Measurements from ENCODE around the gene VTI1A. TPM values are rescaled to one million over a fixed set of nuclear protein-coding genes. Genes with fewer than 3 reads are reported as not detected.

The VTI1A gene
- total RNA-seq, 1 donor from 2014 or later, result 29.7 TPM

GRCh38 chr10:112564337-112564736, 117.3 kb downstream of the VTI1A start:
- intact Hi-C loops (cut with DNase I), result no loop called here
- Histone ChIP-seq H3K9me3 (no peaks in the 10 kb centered on the region), H3K4me1 (no peaks in the 10 kb centered on the region), H3K27me3 (no peaks in the 10 kb centered on the region), H3K36me3 (no peaks in the 10 kb centered on the region), H3K4me3 (no peak overlapping the region), H3K27ac (no peak overlapping the region)
- no peak for DNase-seq
- ATAC-seq, result no peak
- TF ChIP-seq CTCF (IDR thresholded peaks at IDR 0.05), result no peak

GRCh38 chr10:112565434-112566053, 118.5 kb downstream of the VTI1A start:
- Histone ChIP-seq H3K4me1 (no peaks in the 10 kb centered on the region), H3K27ac (no peak overlapping the region), H3K9me3 (no peaks in the 10 kb centered on the region), H3K27me3 (no peaks in the 10 kb centered on the region), H3K4me3 (no peak overlapping the region), H3K36me3 (no peaks in the 10 kb centered on the region)
- TF ChIP-seq CTCF (IDR thresholded peaks at IDR 0.05), result peak; percentile 63
- DNase-seq (no peak), ATAC-seq (peak; percentile 87)
- intact Hi-C loops (cut with DNase I), result no loop called here

- Histone ChIP-seq H3K9me3 (no peaks in the 10 kb centered on the region), H3K27me3 (no peaks in the 10 kb centered on the region), H3K4me3 (no peak overlapping the region), H3K4me1 (no peaks in the 10 kb centered on the region), H3K36me3 (no peaks in the 10 kb centered on the region), H3K27ac (no peak overlapping the region)
- ATAC-seq (no peak), DNase-seq (no peak)
- no peak for TF ChIP-seq CTCF (IDR thresholded peaks at IDR 0.05)
- intact Hi-C loops (cut with DNase I), result no loop called here
Observed at GRCh38 chr10:112570585-112570984, 123.6 kb downstream of the VTI1A start.

- Histone ChIP-seq H3K9me3 (no peaks in the 10 kb centered on the region), H3K4me3 (no peak overlapping the region), H3K4me1 (no peaks in the 10 kb centered on the region), H3K27ac (no peak overlapping the region), H3K27me3 (no peaks in the 10 kb centered on the region), H3K36me3 (no peaks in the 10 kb centered on the region)
- ATAC-seq, result no peak
- no peak for TF ChIP-seq CTCF (IDR thresholded peaks at IDR 0.05)
- intact Hi-C loops (cut with DNase I), result no loop called here
- no peak for DNase-seq
Observed at GRCh38 chr10:112579578-112579977, 132.6 kb downstream of the VTI1A start.

GRCh38 chr10:112580267-112580666, 133.3 kb downstream of the VTI1A start:
- no peak for TF ChIP-seq CTCF (IDR thresholded peaks at IDR 0.05)
- H3K9me3 ChIP-seq, result no peaks in the 10 kb centered on the region
- H3K4me3 ChIP-seq, result no peak overlapping the region
- no peaks in the 10 kb centered on the region for H3K36me3 ChIP-seq
- intact Hi-C loops (cut with DNase I), result no loop called here
- H3K4me1 ChIP-seq, result no peaks in the 10 kb centered on the region
- H3K27me3 ChIP-seq, result no peaks in the 10 kb centered on the region
- DNase-seq (no peak), ATAC-seq (no peak)
- no peak overlapping the region for H3K27ac ChIP-seq

- DNase-seq (no peak), ATAC-seq (no peak)
- no peaks in the 10 kb centered on the region for H3K36me3 ChIP-seq
Observed at GRCh38 chr10:112581921-112582320, 134.9 kb downstream of the VTI1A start.

More at GRCh38 chr10:112581921-112582320, 134.9 kb downstream of the VTI1A start:
- H3K9me3 ChIP-seq, result no peaks in the 10 kb centered on the region
- no peak for TF ChIP-seq CTCF (IDR thresholded peaks at IDR 0.05)
- H3K4me1 ChIP-seq, result peaks cover 5% of the 10 kb centered on the region
- no peaks in the 10 kb centered on the region for H3K27me3 ChIP-seq
- H3K4me3 ChIP-seq, result no peak overlapping the region
- H3K27ac ChIP-seq, result no peak overlapping the region
- intact Hi-C loops (cut with DNase I), result no loop called here

Data from upper lobe of right lung (tissue), 1 donor.